HCT116 (cell line): ENCODE data around the gene TMCC1. TPM values are rescaled to one million over a fixed set of nuclear protein-coding genes. Genes with fewer than 3 reads are reported as not detected.

Experiments used
- ATAC-seq: fragments of 200-7000 bp; cut with Tn5 transposase; 2 replicates; pipeline ENCODE4 v1.9.1; 2020; ENCODE audit warnings: mild to moderate bottlenecking, moderate library complexity
- BruUV-seq: library from RNA; stranded (reverse); fragments of 400-500 nt; replicated peaks from 2 replicates; lab custom pipeline; 2021; lab: Mats Ljungman, UMichigan
- CTCF ChIA-PET: fragments of 300-600 bp; sonication (Branson Sonifier 250); formaldehyde crosslinking; loops from one replicate; lab custom pipeline; 2021; ENCODE audit warnings: antibody characterized with exemption; lab: Charles Lee
- POLR2A ChIA-PET: fragments of 300-600, 350-600 bp; sonication (Branson Sonifier 250); formaldehyde crosslinking; loops from one replicate; lab custom pipeline; 2021; ENCODE audit warnings: antibody characterized with exemption; lab: Charles Lee
- RAD21 ChIA-PET, 2 experiments: fragments of 300-600 bp; sonication (Branson Sonifier 250); formaldehyde crosslinking; loops; one replicate each; lab custom pipeline; 2023; ENCODE audit warnings: low total read pairs in 2 of 2; ENCODE audit not compliant: uncharacterized antibody in 2 of 2, unreplicated experiment in 2 of 2, low non-redundant PET in 1 of 2; lab: Charles Lee
- DNase-seq: peaks from one replicate; pipeline ENCODE4 v3.0.0-alpha.2; 2010; ENCODE audit warnings: low read depth, low spot score
- H2AFZ ChIP-seq: fragments of 200-600 bp; shearing (Covaris generic), sonication (generic); 2 replicates; pipeline ENCODE4 v1.6.1; 2017; ENCODE audit warnings: low read depth, mixed run types, mixed read lengths, antibody characterized with exemption, low read length; ENCODE audit not compliant: poor library complexity, severe bottlenecking
- H3K27ac ChIP-seq: 2 replicates; pipeline ENCODE4 v1.5.1; 2012; ENCODE audit warnings: low read depth, low read length
- H3K27me3 ChIP-seq: fragments of 200-600 bp; sonication (generic); 2 replicates; pipeline ENCODE4 v1.6.1; 2016; ENCODE audit warnings: mixed run types, low read length, mixed read lengths; ENCODE audit not compliant: insufficient read depth
- H3K36me3 ChIP-seq, 2 experiments: fragments of 200-500 bp in 1 of 2; fragments of 200-600 bp in 1 of 2; sonication (Bioruptor generic) in 1 of 2; sonication (generic) in 1 of 2; 2 replicates each; pipeline versions ENCODE4 v1.5.1 to v1.6.1; 2014 to 2016; ENCODE audit warnings: low read length in 2 of 2, inconsistent platforms in 1 of 2, mixed read lengths in 1 of 2, mixed run types in 1 of 2; ENCODE audit not compliant: insufficient read depth in 2 of 2, control insufficient read depth in 1 of 2
- H3K4me1 ChIP-seq, 2 experiments: fragments of 200-600 bp in 1 of 2; sonication (generic) in 1 of 2; 2 replicates each; pipeline versions ENCODE4 v1.5.1 to v1.6.1; 2012 to 2017; ENCODE audit warnings: low read length in 2 of 2, inconsistent platforms in 1 of 2, mild to moderate bottlenecking in 1 of 2, mixed read lengths in 1 of 2, mixed run types in 1 of 2, moderate library complexity in 1 of 2; ENCODE audit not compliant: insufficient read depth in 2 of 2, control insufficient read depth in 1 of 2
- H3K4me2 ChIP-seq: fragments of 200-600 bp; sonication (generic); 2 replicates; pipeline ENCODE4 v1.6.1; 2017; ENCODE audit warnings: mixed run types, low read length, mixed read lengths
- H3K4me3 ChIP-seq, 2 experiments: fragments of 200-600 bp in 1 of 2; sonication (generic) in 1 of 2; replicated peaks in 1 of 2; 2 replicates each; pipeline ENCODE4 v1.5.1; 2011 to 2016; ENCODE audit warnings: low read length in 2 of 2, control low read depth in 1 of 2, low read depth in 1 of 2, mild to moderate bottlenecking in 1 of 2, mixed read lengths in 1 of 2, mixed run types in 1 of 2
- H3K79me2 ChIP-seq: fragments of 200-600 bp; sonication (generic); 2 replicates; pipeline ENCODE4 v1.6.1; 2017; ENCODE audit warnings: mild to moderate bottlenecking, mixed run types, low read length, moderate library complexity, mixed read lengths; ENCODE audit not compliant: insufficient read depth
- H3K9ac ChIP-seq: fragments of 200-600 bp; sonication (generic); 2 replicates; pipeline ENCODE4 v1.6.1; 2016; ENCODE audit warnings: low read length, mixed read lengths
- H3K9me2 ChIP-seq: fragments of 200-600 bp; sonication (generic), shearing (Covaris generic); 2 replicates; pipeline ENCODE4 v1.6.1; 2017; ENCODE audit warnings: mixed run types, mild to moderate bottlenecking, moderate library complexity; ENCODE audit not compliant: insufficient read depth
- H3K9me3 ChIP-seq, 2 experiments: fragments of 200-500 bp in 1 of 2; fragments of 200-600 bp in 1 of 2; sonication (Bioruptor generic) in 1 of 2; sonication (generic) in 1 of 2; 2 replicates each; pipeline ENCODE4 v1.6.1; 2014 to 2017; ENCODE audit warnings: low read length in 2 of 2, mixed read lengths in 2 of 2, inconsistent platforms in 1 of 2, low read depth in 1 of 2, mild to moderate bottlenecking in 1 of 2, mixed run types in 1 of 2, moderate library complexity in 1 of 2; ENCODE audit not compliant: control insufficient read depth in 1 of 2, insufficient read depth in 1 of 2
- H4K20me1 ChIP-seq: fragments of 200-600 bp; sonication (generic), shearing (Covaris generic); 2 replicates; pipeline ENCODE4 v1.6.1; 2017; ENCODE audit warnings: mixed run types, mild to moderate bottlenecking, moderate library complexity; ENCODE audit not compliant: insufficient read depth
- CEBPB ChIP-seq: IDR thresholded peaks from 2 replicates; pipeline ENCODE4 v1.6.1; 2012; ENCODE audit warnings: low read depth
- EGR1 ChIP-seq: IDR thresholded peaks from 2 replicates; pipeline ENCODE4 v1.6.1; 2012; ENCODE audit warnings: low read depth
- EZH2phosphoT487 ChIP-seq: fragments of 200-600 bp; IDR thresholded peaks from 2 replicates; pipeline ENCODE4 v1.6.1; 2018; ENCODE audit warnings: antibody characterized with exemption, borderline replicate concordance
- FOSL1 ChIP-seq: IDR thresholded peaks from 2 replicates; pipeline ENCODE4 v1.6.1; 2012; ENCODE audit warnings: low read depth
- JUND ChIP-seq: IDR thresholded peaks from 2 replicates; pipeline ENCODE4 v1.6.1; 2012
- POLR2AphosphoS5 ChIP-seq: IDR thresholded peaks from 2 replicates; pipeline ENCODE4 v1.6.1; 2011; ENCODE audit warnings: mild to moderate bottlenecking, low read depth, low read length, moderate library complexity
- SIN3A ChIP-seq: IDR thresholded peaks from 2 replicates; pipeline ENCODE4 v1.6.1; 2012; ENCODE audit warnings: low read depth
- SP1 ChIP-seq: IDR thresholded peaks from 2 replicates; pipeline ENCODE4 v1.6.1; 2012; ENCODE audit warnings: low read depth
- SRF ChIP-seq: IDR thresholded peaks from 2 replicates; pipeline ENCODE4 v1.6.1; 2012; ENCODE audit warnings: low read depth
- ZFX ChIP-seq: fragments of 450-650 bp; IDR thresholded peaks from 2 replicates; pipeline ENCODE4 v1.6.1; 2017
- ZNF274 ChIP-seq: fragments of 200-500 bp; sonication (Bioruptor generic); IDR thresholded peaks from 2 replicates; pipeline ENCODE4 v1.6.1; 2014; ENCODE audit warnings: mild to moderate bottlenecking, low read depth, low read length, inconsistent platforms
- intact Hi-C: fragments of 100-400 bp; cut with micrococcal nuclease; formaldehyde crosslinking; loops from 2 replicates; pipeline ENCODE4 v1.10.0; 2022
- total RNA-seq: library from RNA; stranded (reverse); gene quantifications from one replicate; pipeline ENCODE4 v1.2.1, GENCODE V29; 2021; ENCODE audit not compliant: unreplicated experiment
- TF ChIP-seq, protein P1 (sequence below): IDR thresholded peaks from 2 replicates; pipeline ENCODE4 v1.6.1; 2012
- TF ChIP-seq, protein P2 (sequence below): IDR thresholded peaks from 2 replicates; pipeline ENCODE4 v1.6.1; 2012
- TF ChIP-seq, protein P3 (sequence below): IDR thresholded peaks from 2 replicates; pipeline ENCODE4 v1.6.1; 2012; ENCODE audit warnings: low read depth

TMCC1 gene
- total RNA-seq, 1 experiment from 2014 or later = 32.5 TPM

DNA sequence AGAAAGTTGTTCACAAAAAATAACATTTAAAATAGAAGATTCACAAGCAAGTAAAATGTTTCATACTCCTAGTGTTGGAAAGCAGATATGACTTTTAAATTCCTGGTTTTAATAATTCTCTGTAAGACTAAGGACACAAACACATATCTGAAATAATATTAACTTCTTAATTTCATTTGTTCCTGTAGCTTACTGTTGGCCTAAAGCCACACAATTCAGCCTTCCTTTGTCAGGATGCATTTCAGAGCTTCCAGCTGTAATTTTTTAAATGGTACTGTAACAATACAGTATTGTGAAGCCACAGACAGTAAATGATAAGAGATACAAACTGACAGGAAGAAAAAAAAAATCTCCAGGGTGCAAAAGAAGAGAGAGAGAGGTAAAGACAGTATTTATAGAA is 84.2 kb downstream of the TMCC1 start:
- H3K27me3 ChIP-seq = no peaks in the 10 kb centered on the region
- DNase-seq = no peak
- H3K4me2 ChIP-seq = no peak overlapping the region
- no peaks in the 10 kb centered on the region for H3K4me1 ChIP-seq
- ChIA-PET CTCF (no interaction called here), RAD21 (no interaction called here), POLR2A (interaction anchor here (1.7 kb wide), 1 partner anchor 15 kb away, joined by 4 read pairs; no protein-coding TSS in a partner anchor)
- H3K27ac ChIP-seq = no peak overlapping the region
- no peak overlapping the region for H3K9ac ChIP-seq
- intact Hi-C loops = no loop called here
- H3K79me2 ChIP-seq = no peaks in the 10 kb centered on the region; the same call in none of the 2 replicates
- no peaks in the 10 kb centered on the region for H3K9me2 ChIP-seq
- H2AFZ ChIP-seq = no peak overlapping the region
- no TSS peak for BruUV-seq
- no peaks in the 10 kb centered on the region for H4K20me1 ChIP-seq
- H3K9me3 ChIP-seq = no peaks in the 10 kb centered on the region
- no peak for TF ChIP-seq ZNF274
- no peak for TF ChIP-seq POLR2AphosphoS5
- no peak for TF ChIP-seq CEBPB
- TF ChIP-seq, protein P1, sequence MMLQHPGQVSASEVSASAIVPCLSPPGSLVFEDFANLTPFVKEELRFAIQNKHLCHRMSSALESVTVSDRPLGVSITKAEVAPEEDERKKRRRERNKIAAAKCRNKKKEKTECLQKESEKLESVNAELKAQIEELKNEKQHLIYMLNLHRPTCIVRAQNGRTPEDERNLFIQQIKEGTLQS = no peak
- TF ChIP-seq JUND = no peak
- TF ChIP-seq EZH2phosphoT487 = no peak
- TF ChIP-seq SP1 = no peak
- TF ChIP-seq SIN3A = no peak
- TF ChIP-seq SRF = no peak
- TF ChIP-seq ZFX = no peak
- TF ChIP-seq FOSL1 = no peak
- TF ChIP-seq, protein P2, sequence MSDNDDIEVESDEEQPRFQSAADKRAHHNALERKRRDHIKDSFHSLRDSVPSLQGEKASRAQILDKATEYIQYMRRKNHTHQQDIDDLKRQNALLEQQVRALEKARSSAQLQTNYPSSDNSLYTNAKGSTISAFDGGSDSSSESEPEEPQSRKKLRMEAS = no peak
- no peak for ATAC-seq
- no peak overlapping the region for H3K4me3 ChIP-seq
- no peaks in the 10 kb centered on the region for H3K36me3 ChIP-seq

DNA sequence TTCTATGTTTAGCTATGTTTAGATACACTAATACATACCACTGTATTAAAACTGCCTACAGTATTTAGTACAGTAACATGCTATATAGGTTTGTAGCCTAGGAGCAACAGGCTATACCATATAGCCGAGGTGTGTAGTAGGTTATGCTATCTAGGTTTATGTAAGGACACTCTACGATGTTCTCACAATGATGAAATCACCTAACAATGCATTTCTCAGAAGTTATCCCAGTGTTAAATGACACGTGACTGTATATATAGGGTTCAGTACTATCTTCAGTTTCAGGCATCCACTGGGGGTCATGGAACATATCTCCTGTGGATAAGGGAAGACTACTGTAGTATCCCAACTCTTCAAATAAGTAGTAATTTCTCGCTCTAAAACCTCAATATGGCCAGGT is 97.4 kb downstream of the TMCC1 start:
- no peak overlapping the region; the same call in 1 of the 2 replicates for H3K27ac ChIP-seq
- no peak overlapping the region for H3K4me3 ChIP-seq

More for the DNA sequence above, 97.4 kb downstream of the TMCC1 start:
- ChIA-PET CTCF (no interaction called here), RAD21 (no interaction called here), POLR2A (no interaction called here)
- H3K9ac ChIP-seq = no peak overlapping the region
- H3K79me2 ChIP-seq = peaks cover 8% of the 10 kb centered on the region; the same call in 1 of the 2 replicates
- intact Hi-C loops = no loop called here
- H3K9me3 ChIP-seq = no peaks in the 10 kb centered on the region
- DNase-seq (no peak), ATAC-seq (no peak)
- H3K27me3 ChIP-seq = no peaks in the 10 kb centered on the region
- no peaks in the 10 kb centered on the region for H4K20me1 ChIP-seq
- no peaks in the 10 kb centered on the region for H3K9me2 ChIP-seq
- TF ChIP-seq EGR1 = no peak
- TF ChIP-seq, protein P3, sequence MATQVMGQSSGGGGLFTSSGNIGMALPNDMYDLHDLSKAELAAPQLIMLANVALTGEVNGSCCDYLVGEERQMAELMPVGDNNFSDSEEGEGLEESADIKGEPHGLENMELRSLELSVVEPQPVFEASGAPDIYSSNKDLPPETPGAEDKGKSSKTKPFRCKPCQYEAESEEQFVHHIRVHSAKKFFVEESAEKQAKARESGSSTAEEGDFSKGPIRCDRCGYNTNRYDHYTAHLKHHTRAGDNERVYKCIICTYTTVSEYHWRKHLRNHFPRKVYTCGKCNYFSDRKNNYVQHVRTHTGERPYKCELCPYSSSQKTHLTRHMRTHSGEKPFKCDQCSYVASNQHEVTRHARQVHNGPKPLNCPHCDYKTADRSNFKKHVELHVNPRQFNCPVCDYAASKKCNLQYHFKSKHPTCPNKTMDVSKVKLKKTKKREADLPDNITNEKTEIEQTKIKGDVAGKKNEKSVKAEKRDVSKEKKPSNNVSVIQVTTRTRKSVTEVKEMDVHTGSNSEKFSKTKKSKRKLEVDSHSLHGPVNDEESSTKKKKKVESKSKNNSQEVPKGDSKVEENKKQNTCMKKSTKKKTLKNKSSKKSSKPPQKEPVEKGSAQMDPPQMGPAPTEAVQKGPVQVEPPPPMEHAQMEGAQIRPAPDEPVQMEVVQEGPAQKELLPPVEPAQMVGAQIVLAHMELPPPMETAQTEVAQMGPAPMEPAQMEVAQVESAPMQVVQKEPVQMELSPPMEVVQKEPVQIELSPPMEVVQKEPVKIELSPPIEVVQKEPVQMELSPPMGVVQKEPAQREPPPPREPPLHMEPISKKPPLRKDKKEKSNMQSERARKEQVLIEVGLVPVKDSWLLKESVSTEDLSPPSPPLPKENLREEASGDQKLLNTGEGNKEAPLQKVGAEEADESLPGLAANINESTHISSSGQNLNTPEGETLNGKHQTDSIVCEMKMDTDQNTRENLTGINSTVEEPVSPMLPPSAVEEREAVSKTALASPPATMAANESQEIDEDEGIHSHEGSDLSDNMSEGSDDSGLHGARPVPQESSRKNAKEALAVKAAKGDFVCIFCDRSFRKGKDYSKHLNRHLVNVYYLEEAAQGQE = no peak
- peaks cover 36 to 48% of the 10 kb centered on the region in 2 experiments for H3K4me1 ChIP-seq
- no TSS peak for BruUV-seq
- peak overlapping the region; percentile 86 for H3K4me2 ChIP-seq
- H2AFZ ChIP-seq = no peak overlapping the region
- H3K36me3 ChIP-seq = no peaks in the 10 kb centered on the region
